Chondrocyte (in vitro differentiated cells): ENCODE results near the gene MEIKIN. TPM values are rescaled to one million over a fixed set of nuclear protein-coding genes. Genes with fewer than 3 reads are reported as not detected.

ENCODE experiments used
- DNase-seq: peaks from one replicate; pipeline ENCODE4 v3.0.0; 2021; ENCODE audit warnings: mixed read lengths, low spot score
- H3K27ac Mint-ChIP-seq: one replicate; pipeline ENCODE4 v1.8.0; 2021; ENCODE audit warnings: mild to moderate bottlenecking, moderate library complexity, mixed read lengths; ENCODE audit not compliant: unreplicated experiment
- H3K27me3 Mint-ChIP-seq: 2 replicates; pipeline ENCODE4 v1.8.0; 2021; ENCODE audit warnings: low read depth, mixed read lengths
- H3K36me3 Mint-ChIP-seq: 2 replicates; pipeline ENCODE4 v1.8.0; 2021; ENCODE audit warnings: low read depth, mixed read lengths
- H3K4me1 Mint-ChIP-seq: 2 replicates; pipeline ENCODE4 v1.8.0; 2021; ENCODE audit warnings: low read depth, mild to moderate bottlenecking, mixed read lengths
- H3K4me3 Mint-ChIP-seq: one replicate; pipeline ENCODE4 v1.8.0; 2021; ENCODE audit warnings: mild to moderate bottlenecking, moderate library complexity, mixed read lengths; ENCODE audit not compliant: unreplicated experiment
- H3K9me3 Mint-ChIP-seq: 2 replicates; pipeline ENCODE4 v1.8.0; 2021; ENCODE audit warnings: low read depth, mixed read lengths
- total RNA-seq: library from RNA; stranded (reverse); gene quantifications from 3 replicates; pipeline ENCODE4 v1.2.1, GENCODE V29; 2021
- TF ChIP-seq, protein P1 (sequence below): fragments of 200-600 bp; sonication (generic); IDR thresholded peaks from 2 replicates; pipeline ENCODE4 v1.5.0; 2021; ENCODE audit warnings: antibody characterized with exemption, mild to moderate bottlenecking, moderate library complexity

The MEIKIN gene
- total RNA-seq, 1 donor from 2014 or later: not detected

DNA sequence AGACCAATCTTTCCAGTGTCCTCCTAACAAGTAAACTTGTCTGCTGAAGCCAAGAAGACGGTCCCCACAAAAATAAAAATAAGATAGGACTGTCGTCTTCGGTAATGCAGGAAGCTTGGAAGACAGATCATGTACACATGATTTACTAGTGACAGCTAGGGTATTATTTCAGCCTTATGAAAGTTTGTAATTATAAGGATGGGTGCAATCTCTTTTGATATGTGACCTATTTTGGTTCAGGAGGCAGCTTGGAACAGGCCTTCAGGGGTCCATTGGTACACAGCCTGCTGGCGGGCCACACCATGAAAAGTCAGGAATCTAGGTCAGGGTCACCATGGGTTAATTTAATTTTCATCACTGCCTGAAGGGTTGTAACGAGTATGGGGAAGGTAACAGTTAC is 13.7 kb upstream of the MEIKIN start:
- Mint-ChIP-seq H3K27ac (no peak overlapping the region), H3K4me3 (no peak overlapping the region), H3K27me3 (peaks cover 13% of the 10 kb centered on the region), H3K4me1 (no peaks in the 10 kb centered on the region), H3K36me3 (no peaks in the 10 kb centered on the region), H3K9me3 (no peaks in the 10 kb centered on the region)
- TF ChIP-seq, protein P1, sequence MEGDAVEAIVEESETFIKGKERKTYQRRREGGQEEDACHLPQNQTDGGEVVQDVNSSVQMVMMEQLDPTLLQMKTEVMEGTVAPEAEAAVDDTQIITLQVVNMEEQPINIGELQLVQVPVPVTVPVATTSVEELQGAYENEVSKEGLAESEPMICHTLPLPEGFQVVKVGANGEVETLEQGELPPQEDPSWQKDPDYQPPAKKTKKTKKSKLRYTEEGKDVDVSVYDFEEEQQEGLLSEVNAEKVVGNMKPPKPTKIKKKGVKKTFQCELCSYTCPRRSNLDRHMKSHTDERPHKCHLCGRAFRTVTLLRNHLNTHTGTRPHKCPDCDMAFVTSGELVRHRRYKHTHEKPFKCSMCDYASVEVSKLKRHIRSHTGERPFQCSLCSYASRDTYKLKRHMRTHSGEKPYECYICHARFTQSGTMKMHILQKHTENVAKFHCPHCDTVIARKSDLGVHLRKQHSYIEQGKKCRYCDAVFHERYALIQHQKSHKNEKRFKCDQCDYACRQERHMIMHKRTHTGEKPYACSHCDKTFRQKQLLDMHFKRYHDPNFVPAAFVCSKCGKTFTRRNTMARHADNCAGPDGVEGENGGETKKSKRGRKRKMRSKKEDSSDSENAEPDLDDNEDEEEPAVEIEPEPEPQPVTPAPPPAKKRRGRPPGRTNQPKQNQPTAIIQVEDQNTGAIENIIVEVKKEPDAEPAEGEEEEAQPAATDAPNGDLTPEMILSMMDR: no peak
- no peak for DNase-seq

DNA sequence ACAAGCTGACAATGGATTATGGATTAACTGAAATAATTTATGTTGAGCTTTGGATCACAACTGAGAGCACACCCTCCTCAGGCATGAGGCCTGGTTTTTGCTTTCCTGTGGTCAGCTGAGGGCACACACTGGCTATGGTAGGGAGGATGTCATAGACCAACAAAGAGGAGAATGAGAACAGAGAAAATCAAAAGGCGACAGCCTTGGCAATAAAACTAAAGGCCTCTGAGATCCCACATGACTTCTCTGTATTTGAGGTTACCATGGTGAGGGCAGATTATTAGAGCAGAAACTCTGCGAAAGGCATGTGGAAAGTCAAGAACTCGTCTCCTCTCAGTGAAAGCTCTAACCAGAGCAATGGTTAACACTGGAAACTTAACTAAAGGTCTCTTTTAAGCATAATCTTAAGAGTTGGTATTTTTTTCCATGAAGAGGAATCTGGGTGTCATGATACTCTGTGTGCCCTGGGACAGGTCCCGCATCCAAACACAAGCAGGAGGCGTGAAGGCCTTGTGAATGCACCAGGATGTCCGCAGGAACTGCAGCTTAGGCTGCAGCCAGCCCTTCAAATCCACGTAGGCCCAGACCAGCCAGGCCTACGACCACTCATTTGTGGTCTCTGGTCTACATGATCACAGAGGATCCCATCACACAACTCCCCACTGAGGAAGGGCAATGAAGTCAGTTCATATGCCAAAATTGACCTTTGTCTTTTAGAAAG is 12.4 kb upstream of the MEIKIN start:
- Mint-ChIP-seq H3K27ac (no peak overlapping the region), H3K4me1 (no peaks in the 10 kb centered on the region), H3K9me3 (no peaks in the 10 kb centered on the region), H3K4me3 (no peak overlapping the region), H3K27me3 (peaks cover 5% of the 10 kb centered on the region), H3K36me3 (no peaks in the 10 kb centered on the region)
- TF ChIP-seq, protein P1: no peak
- DNase-seq: no peak

DNA sequence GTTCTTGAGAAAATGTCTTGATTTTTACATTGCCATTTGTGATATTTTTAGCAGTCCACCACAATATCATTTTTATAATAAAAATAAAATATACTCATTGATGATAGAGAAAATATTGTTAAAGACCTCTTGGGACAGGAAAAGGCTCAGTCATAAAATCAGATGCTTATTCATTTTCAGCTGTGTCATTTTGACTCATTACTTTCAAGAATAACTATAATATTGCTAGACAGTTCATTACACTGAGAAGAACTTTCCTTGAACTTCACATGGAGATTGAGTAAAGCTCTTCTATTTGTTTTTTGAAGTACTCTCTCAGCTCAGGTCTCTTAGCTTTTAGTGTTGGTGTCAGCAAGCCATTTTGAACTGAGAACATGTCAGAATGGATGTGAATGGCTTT is 8.5 kb upstream of the MEIKIN start:
- no peaks in the 10 kb centered on the region for H3K9me3 Mint-ChIP-seq
- H3K27me3 Mint-ChIP-seq: peaks cover 10% of the 10 kb centered on the region
- no peaks in the 10 kb centered on the region for H3K4me1 Mint-ChIP-seq
- no peak overlapping the region for H3K4me3 Mint-ChIP-seq
- H3K36me3 Mint-ChIP-seq: no peaks in the 10 kb centered on the region
- no peak overlapping the region for H3K27ac Mint-ChIP-seq
- TF ChIP-seq, protein P1: no peak
- DNase-seq: no peak

DNA sequence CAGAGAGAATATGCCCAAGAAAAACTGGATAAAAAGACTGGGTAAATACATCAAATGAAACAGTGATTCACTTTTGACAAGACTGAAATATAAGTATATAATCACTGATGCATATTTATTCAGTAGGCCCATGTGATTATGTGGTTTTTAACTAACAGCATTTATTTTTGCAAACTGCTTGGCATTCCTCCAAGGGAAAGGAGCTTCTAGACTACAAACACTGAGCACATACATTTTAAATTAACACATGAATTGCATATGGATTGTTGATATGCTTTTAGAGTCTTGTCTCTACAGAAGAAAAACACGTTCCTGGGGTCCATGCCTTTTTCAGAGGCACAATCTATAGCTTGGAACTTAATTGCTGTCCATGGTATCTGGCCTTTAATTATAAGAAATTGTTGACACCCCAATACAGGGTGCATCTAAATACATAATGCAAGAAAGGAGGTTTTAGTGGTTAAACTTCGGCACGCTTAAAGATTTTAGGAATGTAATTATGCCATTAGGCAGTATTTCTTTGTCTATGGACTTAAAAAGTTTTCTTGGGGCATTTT is 6.9 kb upstream of the MEIKIN start:
- Mint-ChIP-seq H3K9me3 (no peaks in the 10 kb centered on the region), H3K4me3 (no peak overlapping the region), H3K4me1 (no peaks in the 10 kb centered on the region), H3K27ac (no peak overlapping the region), H3K36me3 (no peaks in the 10 kb centered on the region), H3K27me3 (peaks cover 15% of the 10 kb centered on the region)
- DNase-seq: no peak
- TF ChIP-seq, protein P1: no peak

DNA sequence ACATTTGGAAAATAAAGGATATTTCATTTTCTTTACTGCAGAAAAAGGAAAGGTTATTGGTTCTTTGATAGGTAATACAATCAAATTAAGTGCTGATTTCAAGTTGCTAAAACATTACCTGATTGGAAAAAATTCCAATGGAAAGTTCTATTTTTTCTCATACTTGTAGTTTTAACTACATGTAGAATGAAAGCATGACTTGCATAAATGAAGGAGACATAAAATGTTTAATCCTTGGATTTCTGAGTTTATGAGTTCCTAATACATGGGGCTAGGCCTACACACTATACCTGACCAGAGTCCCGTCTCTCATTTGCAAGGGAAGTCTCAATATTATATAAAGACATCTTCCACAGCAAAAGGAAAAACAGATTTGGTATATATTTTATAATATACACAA is 5.2 kb upstream of the MEIKIN start:
- Mint-ChIP-seq H3K36me3 (no peaks in the 10 kb centered on the region), H3K27ac (no peak overlapping the region), H3K4me1 (no peaks in the 10 kb centered on the region), H3K9me3 (no peaks in the 10 kb centered on the region), H3K4me3 (no peak overlapping the region), H3K27me3 (peaks cover 15% of the 10 kb centered on the region)
- no peak for DNase-seq
- TF ChIP-seq, protein P1: no peak
